HCT116 (cell line): ENCODE measurements around the gene RGS6. TPM values are rescaled to one million over a fixed set of nuclear protein-coding genes. Genes with fewer than 3 reads are reported as not detected.

Source experiments
- ATAC-seq: fragments of 200-7000 bp; cut with Tn5 transposase; 2 replicates; pipeline ENCODE4 v1.9.1; 2020; ENCODE audit warnings: mild to moderate bottlenecking, moderate library complexity
- BruUV-seq: library from RNA; stranded (reverse); fragments of 400-500 nt; replicated peaks from 2 replicates; lab custom pipeline; 2021; lab: Mats Ljungman, UMichigan
- CTCF ChIA-PET: fragments of 300-600 bp; sonication (Branson Sonifier 250); formaldehyde crosslinking; loops from one replicate; lab custom pipeline; 2021; ENCODE audit warnings: antibody characterized with exemption; lab: Charles Lee
- POLR2A ChIA-PET: fragments of 300-600, 350-600 bp; sonication (Branson Sonifier 250); formaldehyde crosslinking; loops from one replicate; lab custom pipeline; 2021; ENCODE audit warnings: antibody characterized with exemption; lab: Charles Lee
- RAD21 ChIA-PET, 2 experiments: fragments of 300-600 bp; sonication (Branson Sonifier 250); formaldehyde crosslinking; loops; one replicate each; lab custom pipeline; 2023; ENCODE audit warnings: low total read pairs in 2 of 2; ENCODE audit not compliant: uncharacterized antibody in 2 of 2, unreplicated experiment in 2 of 2, low non-redundant PET in 1 of 2; lab: Charles Lee
- DNase-seq: peaks from one replicate; pipeline ENCODE4 v3.0.0-alpha.2; 2010; ENCODE audit warnings: low read depth, low spot score
- H2AFZ ChIP-seq: fragments of 200-600 bp; shearing (Covaris generic), sonication (generic); 2 replicates; pipeline ENCODE4 v1.6.1; 2017; ENCODE audit warnings: low read depth, mixed run types, mixed read lengths, antibody characterized with exemption, low read length; ENCODE audit not compliant: poor library complexity, severe bottlenecking
- H3K27ac ChIP-seq: 2 replicates; pipeline ENCODE4 v1.5.1; 2012; ENCODE audit warnings: low read depth, low read length
- H3K27me3 ChIP-seq: fragments of 200-600 bp; sonication (generic); 2 replicates; pipeline ENCODE4 v1.6.1; 2016; ENCODE audit warnings: mixed run types, low read length, mixed read lengths; ENCODE audit not compliant: insufficient read depth
- H3K36me3 ChIP-seq, 2 experiments: fragments of 200-500 bp in 1 of 2; fragments of 200-600 bp in 1 of 2; sonication (Bioruptor generic) in 1 of 2; sonication (generic) in 1 of 2; 2 replicates each; pipeline versions ENCODE4 v1.5.1 to v1.6.1; 2014 to 2016; ENCODE audit warnings: low read length in 2 of 2, inconsistent platforms in 1 of 2, mixed read lengths in 1 of 2, mixed run types in 1 of 2; ENCODE audit not compliant: insufficient read depth in 2 of 2, control insufficient read depth in 1 of 2
- H3K4me1 ChIP-seq, 2 experiments: fragments of 200-600 bp in 1 of 2; sonication (generic) in 1 of 2; 2 replicates each; pipeline versions ENCODE4 v1.5.1 to v1.6.1; 2012 to 2017; ENCODE audit warnings: low read length in 2 of 2, inconsistent platforms in 1 of 2, mild to moderate bottlenecking in 1 of 2, mixed read lengths in 1 of 2, mixed run types in 1 of 2, moderate library complexity in 1 of 2; ENCODE audit not compliant: insufficient read depth in 2 of 2, control insufficient read depth in 1 of 2
- H3K4me2 ChIP-seq: fragments of 200-600 bp; sonication (generic); 2 replicates; pipeline ENCODE4 v1.6.1; 2017; ENCODE audit warnings: mixed run types, low read length, mixed read lengths
- H3K4me3 ChIP-seq, 2 experiments: fragments of 200-600 bp in 1 of 2; sonication (generic) in 1 of 2; replicated peaks in 1 of 2; 2 replicates each; pipeline ENCODE4 v1.5.1; 2011 to 2016; ENCODE audit warnings: low read length in 2 of 2, control low read depth in 1 of 2, low read depth in 1 of 2, mild to moderate bottlenecking in 1 of 2, mixed read lengths in 1 of 2, mixed run types in 1 of 2
- H3K79me2 ChIP-seq: fragments of 200-600 bp; sonication (generic); 2 replicates; pipeline ENCODE4 v1.6.1; 2017; ENCODE audit warnings: mild to moderate bottlenecking, mixed run types, low read length, moderate library complexity, mixed read lengths; ENCODE audit not compliant: insufficient read depth
- H3K9ac ChIP-seq: fragments of 200-600 bp; sonication (generic); 2 replicates; pipeline ENCODE4 v1.6.1; 2016; ENCODE audit warnings: low read length, mixed read lengths
- H3K9me2 ChIP-seq: fragments of 200-600 bp; sonication (generic), shearing (Covaris generic); 2 replicates; pipeline ENCODE4 v1.6.1; 2017; ENCODE audit warnings: mixed run types, mild to moderate bottlenecking, moderate library complexity; ENCODE audit not compliant: insufficient read depth
- H3K9me3 ChIP-seq, 2 experiments: fragments of 200-500 bp in 1 of 2; fragments of 200-600 bp in 1 of 2; sonication (Bioruptor generic) in 1 of 2; sonication (generic) in 1 of 2; 2 replicates each; pipeline ENCODE4 v1.6.1; 2014 to 2017; ENCODE audit warnings: low read length in 2 of 2, mixed read lengths in 2 of 2, inconsistent platforms in 1 of 2, low read depth in 1 of 2, mild to moderate bottlenecking in 1 of 2, mixed run types in 1 of 2, moderate library complexity in 1 of 2; ENCODE audit not compliant: control insufficient read depth in 1 of 2, insufficient read depth in 1 of 2
- H4K20me1 ChIP-seq: fragments of 200-600 bp; sonication (generic), shearing (Covaris generic); 2 replicates; pipeline ENCODE4 v1.6.1; 2017; ENCODE audit warnings: mixed run types, mild to moderate bottlenecking, moderate library complexity; ENCODE audit not compliant: insufficient read depth
- CBX3 ChIP-seq: IDR thresholded peaks from 2 replicates; pipeline ENCODE4 v1.6.1; 2012; ENCODE audit warnings: low read depth
- EGR1 ChIP-seq: IDR thresholded peaks from 2 replicates; pipeline ENCODE4 v1.6.1; 2012; ENCODE audit warnings: low read depth
- EZH2 ChIP-seq: fragments of 200-600 bp; sonication (generic); IDR thresholded peaks from 2 replicates; pipeline ENCODE4 v1.6.1; 2017; ENCODE audit warnings: antibody characterized with exemption, mixed run types
- EZH2phosphoT487 ChIP-seq: fragments of 200-600 bp; IDR thresholded peaks from 2 replicates; pipeline ENCODE4 v1.6.1; 2018; ENCODE audit warnings: antibody characterized with exemption, borderline replicate concordance
- JUND ChIP-seq: IDR thresholded peaks from 2 replicates; pipeline ENCODE4 v1.6.1; 2012
- POLR2AphosphoS5 ChIP-seq: IDR thresholded peaks from 2 replicates; pipeline ENCODE4 v1.6.1; 2011; ENCODE audit warnings: mild to moderate bottlenecking, low read depth, low read length, moderate library complexity
- RAD21 ChIP-seq: IDR thresholded peaks from 2 replicates; pipeline ENCODE4 v1.6.1; 2012; ENCODE audit warnings: low read depth, mild to moderate bottlenecking
- REST ChIP-seq: IDR thresholded peaks from 2 replicates; pipeline ENCODE4 v1.6.1; 2012; ENCODE audit warnings: low read depth
- SIN3A ChIP-seq: IDR thresholded peaks from 2 replicates; pipeline ENCODE4 v1.6.1; 2012; ENCODE audit warnings: low read depth
- SP1 ChIP-seq: IDR thresholded peaks from 2 replicates; pipeline ENCODE4 v1.6.1; 2012; ENCODE audit warnings: low read depth
- ZBTB33 ChIP-seq: IDR thresholded peaks from 2 replicates; pipeline ENCODE4 v1.6.1; 2011; ENCODE audit warnings: mild to moderate bottlenecking, low read length, moderate library complexity; ENCODE audit not compliant: insufficient replicate concordance; ENCODE audit errors: extremely low read depth
- ZNF274 ChIP-seq: fragments of 200-500 bp; sonication (Bioruptor generic); IDR thresholded peaks from 2 replicates; pipeline ENCODE4 v1.6.1; 2014; ENCODE audit warnings: mild to moderate bottlenecking, low read depth, low read length, inconsistent platforms
- intact Hi-C: fragments of 100-400 bp; cut with micrococcal nuclease; formaldehyde crosslinking; loops from 2 replicates; pipeline ENCODE4 v1.10.0; 2022
- total RNA-seq: library from RNA; stranded (reverse); gene quantifications from one replicate; pipeline ENCODE4 v1.2.1, GENCODE V29; 2021; ENCODE audit not compliant: unreplicated experiment

RGS6 gene
- total RNA-seq, 1 experiment from 2014 or later, result 4.7 TPM

DNA sequence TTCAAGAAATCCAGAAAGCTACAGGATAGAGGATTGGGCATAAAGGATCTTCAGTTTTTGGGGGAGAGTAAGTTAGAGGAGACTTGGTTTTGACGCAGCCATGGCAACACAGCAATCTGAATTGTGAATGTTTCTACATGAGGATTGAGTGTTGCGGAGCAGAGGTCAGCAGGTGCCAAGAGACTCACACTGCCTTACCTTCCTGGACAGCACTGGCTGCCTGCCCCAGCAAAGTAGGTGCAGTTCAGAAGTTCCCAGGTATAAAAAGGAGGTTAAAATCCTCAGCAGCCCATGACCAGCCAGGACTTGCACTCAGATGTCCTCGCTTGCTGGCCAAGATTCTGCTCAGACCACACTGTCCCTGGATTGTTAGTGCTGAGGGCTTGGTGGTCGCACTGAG lies 590.6 kb downstream of the RGS6 start (continued):
- TF ChIP-seq REST (no peak), EZH2 (no peak), RAD21 (no peak), JUND (no peak)

- H3K4me3 ChIP-seq, result no peak overlapping the region
- H3K9ac ChIP-seq, result no peak overlapping the region
- intact Hi-C loops, result no loop called here
- no peak overlapping the region for H3K27ac ChIP-seq
- no peaks in the 10 kb centered on the region for H3K36me3 ChIP-seq
- H3K4me2 ChIP-seq, result no peak overlapping the region
- ChIA-PET POLR2A (no interaction called here), CTCF (interaction anchor here (1.1 kb wide), 1 partner anchor 10 kb away, joined by 3 read pairs; no protein-coding TSS in a partner anchor), RAD21 (no interaction called here)
- BruUV-seq, result no TSS peak
- H2AFZ ChIP-seq, result no peak overlapping the region
- H3K79me2 ChIP-seq, result no peaks in the 10 kb centered on the region
- no peaks in the 10 kb centered on the region for H3K4me1 ChIP-seq
- H3K9me3 ChIP-seq, result no peaks in the 10 kb centered on the region
- no peaks in the 10 kb centered on the region for H3K27me3 ChIP-seq
- DNase-seq, result no peak
- H4K20me1 ChIP-seq, result no peaks in the 10 kb centered on the region
- H3K9me2 ChIP-seq, result no peaks in the 10 kb centered on the region
- no peak for ATAC-seq
- TF ChIP-seq REST, result no peak
- no peak for TF ChIP-seq CBX3
- TF ChIP-seq EZH2, result no peak
- TF ChIP-seq ZNF274, result no peak
- TF ChIP-seq SIN3A, result no peak
- TF ChIP-seq EGR1, result no peak
- TF ChIP-seq SP1, result no peak
- no peak for TF ChIP-seq ZBTB33
- TF ChIP-seq EZH2phosphoT487, result no peak
- no peak for TF ChIP-seq RAD21
- TF ChIP-seq POLR2AphosphoS5, result no peak
Measured at GRCh38 chr14:72523424-72524294, 591.4 kb downstream of the RGS6 start.
